Activated CD4-positive, alpha-beta T cell treated with anti-CD3 and anti-CD28 coated beads, Interleukin-2, amount 50 U/mL, for 16 hours (primary cell): ENCODE measurements around the gene NUPR2.
A peak's percentile ranks its signal among the peaks of the same experiment; 100 is the strongest.
"Not testable (repeated sequence)": the region's sequence is repeated elsewhere in the genome, so short reads cannot be mapped to it uniquely, and the experiment has no call there.

Source experiments
- DNase-seq: peaks from one replicate; pipeline ENCODE4 v3.0.0-alpha.2; 2020

NUPR2 gene

GRCh38 chr7:56083150-56083785 lies 32.9 kb downstream of the NUPR2 start:
- no peak for DNase-seq

GRCh38 chr7:56081626-56082340 lies 34.4 kb downstream of the NUPR2 start:
- no peak for DNase-seq

- DNase-seq = not testable (repeated sequence)
Observed at GRCh38 chr7:56080726-56081435, 35.3 kb downstream of the NUPR2 start.

- no peak for DNase-seq
Observed at GRCh38 chr7:56079450-56080185, 36.6 kb downstream of the NUPR2 start.

- DNase-seq = no peak
Observed at GRCh38 chr7:56078196-56078595, 38.0 kb downstream of the NUPR2 start.

- no peak for DNase-seq
Observed at GRCh38 chr7:56077681-56078080, 38.5 kb downstream of the NUPR2 start.

GRCh38 chr7:56074371-56074791 lies 41.8 kb downstream of the NUPR2 start:
- DNase-seq = peak; percentile 75

GRCh38 chr7:56066376-56066775 lies 49.8 kb downstream of the NUPR2 start:
- not testable (repeated sequence) for DNase-seq
